Natural killer cell (primary cell): ENCODE measurements around the gene KCNK10. TPM values are rescaled to one million over a fixed set of nuclear protein-coding genes. Genes with fewer than 3 reads are reported as not detected.

Source experiments
- ATAC-seq, 3 donors: fragments of 150-1000 bp in 2 of 3; fragments of 200-7000 bp in 1 of 3; cut with Tn5 transposase; 1 replicate in 1 of 3; 2 replicates in 2 of 3; pipeline ENCODE4 v1.10.0; 2021; ENCODE audit warnings: mild to moderate bottlenecking in 2 of 3, moderate library complexity in 2 of 3
- DNase-seq, 2 donors: peaks; one replicate each; pipeline versions ENCODE4 v3.0.0 to v3.0.0-alpha.2; 2013 to 2021; ENCODE audit warnings: mixed read lengths in 1 of 2
- H3K27ac ChIP-seq: one replicate; pipeline ENCODE4 v1.5.1; 2013; ENCODE audit warnings: mild to moderate bottlenecking, low read length
- H3K27me3 ChIP-seq: one replicate; pipeline ENCODE4 v1.6.1; 2013; ENCODE audit warnings: low read length; ENCODE audit not compliant: control insufficient read depth, insufficient read depth
- H3K36me3 ChIP-seq: one replicate; pipeline ENCODE4 v1.6.1; 2013; ENCODE audit warnings: low read length; ENCODE audit not compliant: control insufficient read depth, insufficient read depth
- H3K4me1 ChIP-seq: one replicate; pipeline ENCODE4 v1.6.1; 2013; ENCODE audit warnings: low read length; ENCODE audit not compliant: control insufficient read depth, insufficient read depth
- H3K4me3 ChIP-seq: one replicate; pipeline ENCODE4 v1.5.1; 2013; ENCODE audit warnings: low read length
- H3K9me3 ChIP-seq: one replicate; pipeline ENCODE4 v1.6.1; 2013; ENCODE audit warnings: low read length; ENCODE audit not compliant: control insufficient read depth, insufficient read depth
- H3K27ac Mint-ChIP-seq, 2 donors: one replicate each; pipeline ENCODE4 v1.8.0; 2022; ENCODE audit warnings: mild to moderate bottlenecking in 2 of 2, mixed read lengths in 2 of 2, moderate library complexity in 1 of 2
- H3K27me3 Mint-ChIP-seq, 2 donors: one replicate each; pipeline ENCODE4 v1.8.0; 2022; ENCODE audit warnings: low read depth in 2 of 2, mixed read lengths in 2 of 2
- H3K36me3 Mint-ChIP-seq: one replicate; pipeline ENCODE4 v1.8.0; 2022; ENCODE audit warnings: mixed read lengths
- H3K4me1 Mint-ChIP-seq, 2 donors: one replicate each; pipeline ENCODE4 v1.8.0; 2022; ENCODE audit warnings: mixed read lengths in 2 of 2
- H3K4me3 Mint-ChIP-seq: one replicate; pipeline ENCODE4 v1.8.0; 2022; ENCODE audit warnings: mild to moderate bottlenecking, moderate library complexity, mixed read lengths
- H3K9me3 Mint-ChIP-seq, 2 donors: one replicate each; pipeline ENCODE4 v1.8.0; 2022; ENCODE audit warnings: mixed read lengths in 2 of 2
- CTCF ChIP-seq: fragments of 200-600 bp; IDR thresholded peaks from one replicate; pipeline ENCODE4 v1.8.0; 2022; ENCODE audit warnings: antibody characterized with exemption
- WGBS: methylation state at CpG from one replicate; pipeline ENCODE4 v1.1.7; 2013; ENCODE audit warnings: missing lambda C conversion rate; ENCODE audit not compliant: insufficient coverage; 5-methylcytosine and 5-hydroxymethylcytosine counted together
- intact Hi-C: fragments of 100-400 bp; cut with micrococcal nuclease; formaldehyde crosslinking; loops from one replicate; pipeline ENCODE4 v1.14.2; 2022
- total RNA-seq, 4 donors: library from RNA; stranded (reverse); fragments of 120-200 nt in 1 of 4; gene quantifications; one replicate each; pipeline versions ENCODE4 v1.2.3 to v1.2.4, GENCODE V29; 2013 to 2022

KCNK10 gene
- total RNA-seq, 3 donors from 2014 or later (not counting 1 experiment from before 2014, with no cell fraction given) = not detected

- Histone ChIP-seq H3K27ac (no peak overlapping the region), H3K36me3 (no peaks in the 10 kb centered on the region), H3K9me3 (no peaks in the 10 kb centered on the region), H3K27me3 (no peaks in the 10 kb centered on the region), H3K4me3 (no peak overlapping the region), H3K4me1 (no peaks in the 10 kb centered on the region)
- peaks cover 4 to 6% of the 10 kb centered on the region in 2 donors for H3K27me3 Mint-ChIP-seq
- no peak overlapping the region for H3K4me3 Mint-ChIP-seq
- H3K4me1 Mint-ChIP-seq = no peaks in the 10 kb centered on the region
- ATAC-seq = no peak
- no peak for TF ChIP-seq CTCF
- intact Hi-C loops = no loop called here
- WGBS = 87% methylated on average over 3 of the region's 4 CpGs
- H3K36me3 Mint-ChIP-seq = no peaks in the 10 kb centered on the region
- H3K27ac Mint-ChIP-seq = no peak overlapping the region
- DNase-seq = no peak
- H3K9me3 Mint-ChIP-seq = no peaks in the 10 kb centered on the region
Measured at GRCh38 chr14:88351966-88352691, 29.1 kb upstream of the KCNK10 start.

- Histone ChIP-seq H3K4me1 (no peaks in the 10 kb centered on the region), H3K27me3 (no peaks in the 10 kb centered on the region), H3K9me3 (no peaks in the 10 kb centered on the region), H3K36me3 (no peaks in the 10 kb centered on the region), H3K27ac (no peak overlapping the region), H3K4me3 (no peak overlapping the region)
- no peak overlapping the region for H3K4me3 Mint-ChIP-seq
- no peak overlapping the region for H3K27ac Mint-ChIP-seq
- no peaks in the 10 kb centered on the region for H3K9me3 Mint-ChIP-seq
- no peak for TF ChIP-seq CTCF
- H3K4me1 Mint-ChIP-seq = no peaks in the 10 kb centered on the region
- DNase-seq (no peak), ATAC-seq (no peak)
- WGBS = 67% methylated on average over 3 of the region's 3 CpGs
- H3K27me3 Mint-ChIP-seq = peaks cover 4 to 24% of the 10 kb centered on the region in 2 donors
- H3K36me3 Mint-ChIP-seq = no peaks in the 10 kb centered on the region
- intact Hi-C loops = no loop called here
Measured at GRCh38 chr14:88348546-88348945, 25.5 kb upstream of the KCNK10 start.

GRCh38 chr14:88346048-88346639 lies 23.1 kb upstream of the KCNK10 start:
- TF ChIP-seq CTCF = no peak
- no peaks in the 10 kb centered on the region for H3K27me3 ChIP-seq
- H3K36me3 ChIP-seq = no peaks in the 10 kb centered on the region
- no peak overlapping the region for H3K4me3 ChIP-seq
- no peak overlapping the region for H3K27ac ChIP-seq
- WGBS = 85% methylated on average over 4 of the region's 5 CpGs
- DNase-seq (no peak), ATAC-seq (no peak)
- H3K27me3 Mint-ChIP-seq = peaks cover 14 to 36% of the 10 kb centered on the region in 2 donors
- no peak overlapping the region for H3K4me3 Mint-ChIP-seq
- intact Hi-C loops = no loop called here
- no peaks in the 10 kb centered on the region for H3K36me3 Mint-ChIP-seq
- H3K27ac Mint-ChIP-seq = no peak overlapping the region
- no peaks in the 10 kb centered on the region for H3K9me3 ChIP-seq
- no peaks in the 10 kb centered on the region for H3K4me1 ChIP-seq
- H3K4me1 Mint-ChIP-seq = no peaks in the 10 kb centered on the region
- H3K9me3 Mint-ChIP-seq = no peaks in the 10 kb centered on the region
